Common myeloid progenitor, CD34-positive (primary cell): ENCODE measurements around the gene HDAC5.
"Not testable (repeated sequence)": the region's sequence is repeated elsewhere in the genome, so short reads cannot be mapped to it uniquely, and the experiment has no call there.

Source experiments
- CTCF ChIA-PET: fragments of 350-600 bp; sonication (Branson Sonifier 250); formaldehyde crosslinking; loops from one replicate; lab custom pipeline; 2021; ENCODE audit warnings: antibody characterized with exemption; lab: Charles Lee
- POLR2A ChIA-PET: fragments of 350-600 bp; sonication (Branson Sonifier 250); formaldehyde crosslinking; loops from one replicate; lab custom pipeline; 2021; ENCODE audit warnings: antibody characterized with exemption; lab: Charles Lee
- DNase-seq, 3 donors: peaks; one replicate each; pipeline versions ENCODE4 v3.0.0 to v3.0.0-alpha.2; 2013
- H3K27ac ChIP-seq, 2 experiments: 1 replicate in 1 of 2; 2 replicates in 1 of 2; pipeline ENCODE4 v1.7.0; 2013; ENCODE audit warnings: inconsistent platforms in 2 of 2, low read length in 2 of 2, mild to moderate bottlenecking in 2 of 2, low read depth in 1 of 2, moderate library complexity in 1 of 2; ENCODE audit not compliant: severe bottlenecking in 2 of 2, insufficient read depth in 1 of 2, poor library complexity in 1 of 2
- H3K27me3 ChIP-seq, 5 experiments: replicated peaks in 2 of 5; 1 replicate in 3 of 5; 2 replicates in 2 of 5; pipeline versions ENCODE4 v1.6.1 to v1.7.0; 2013; ENCODE audit warnings: low read length in 4 of 5, mild to moderate bottlenecking in 2 of 5, moderate library complexity in 2 of 5, inconsistent platforms in 1 of 5; ENCODE audit not compliant: insufficient read depth in 5 of 5, control insufficient read depth in 4 of 5
- H3K36me3 ChIP-seq, 4 experiments: 1 replicate in 2 of 4; 2 replicates in 2 of 4; pipeline versions ENCODE4 v1.6.1 to v1.7.0; 2013; ENCODE audit warnings: low read length in 3 of 4, control low read depth in 1 of 4, mild to moderate bottlenecking in 1 of 4; ENCODE audit not compliant: control insufficient read depth in 4 of 4, insufficient read depth in 4 of 4
- H3K4me1 ChIP-seq, 4 experiments: 1 replicate in 3 of 4; 2 replicates in 1 of 4; pipeline versions ENCODE4 v1.6.1 to v1.7.1; 2013; ENCODE audit warnings: low read length in 3 of 4, mild to moderate bottlenecking in 3 of 4, control low read depth in 1 of 4, inconsistent platforms in 1 of 4, moderate library complexity in 1 of 4; ENCODE audit not compliant: control insufficient read depth in 4 of 4, insufficient read depth in 4 of 4; ENCODE audit errors: control extremely low read depth in 1 of 4
- H3K4me3 ChIP-seq, 7 experiments: 1 replicate in 4 of 7; 2 replicates in 3 of 7; pipeline versions ENCODE4 v1.5.1 to v1.7.0; 2013; ENCODE audit warnings: mild to moderate bottlenecking in 7 of 7, low read length in 6 of 7, moderate library complexity in 6 of 7, inconsistent platforms in 2 of 7, low read depth in 2 of 7, control low read depth in 1 of 7; ENCODE audit not compliant: insufficient read depth in 4 of 7, control insufficient read depth in 1 of 7; ENCODE audit errors: extremely low read depth in 1 of 7
- H3K9me3 ChIP-seq, 5 experiments: 1 replicate in 4 of 5; 2 replicates in 1 of 5; pipeline versions ENCODE4 v1.6.1 to v1.7.1; 2013; ENCODE audit warnings: low read length in 4 of 5, mild to moderate bottlenecking in 2 of 5, inconsistent platforms in 1 of 5, low read depth in 1 of 5, moderate library complexity in 1 of 5; ENCODE audit not compliant: control insufficient read depth in 4 of 5, insufficient read depth in 2 of 5; ENCODE audit errors: control extremely low read depth in 1 of 5
- WGBS: methylation state at CpG from one replicate; pipeline ENCODE4 v1.1.5; 2013; ENCODE audit not compliant: insufficient coverage; 5-methylcytosine and 5-hydroxymethylcytosine counted together

HDAC5 gene

GRCh38 chr17:44108440-44109311 lies 14.8 kb downstream of the HDAC5 start:
- POLR2A ChIA-PET: no interaction called here
- WGBS: 96% methylated on average over 9 of the region's 16 CpGs
- Histone ChIP-seq H3K27me3 (no peaks in the 10 kb centered on the region), H3K36me3 (peaks cover 0 to 18% (median 6%) of the 10 kb centered on the region in 4 experiments), H3K9me3 (no peaks in the 10 kb centered on the region), H3K4me3 (no peak overlapping the region), H3K27ac (no peak overlapping the region), H3K4me1 (peaks cover 4 to 74% (median 52%) of the 10 kb centered on the region in 4 experiments)
- CTCF ChIA-PET: interaction anchor here (0.9 to 10.3 kb wide), 6 partner anchors 7 to 60 kb away, joined by 3 to 85 read pairs (median 4); no protein-coding TSS in a partner anchor
- no peak for DNase-seq

GRCh38 chr17:44106801-44107200 lies 16.6 kb downstream of the HDAC5 start:
- no peaks in the 10 kb centered on the region for H3K27me3 ChIP-seq
- DNase-seq: no peak
- WGBS: 100% methylated on average over 3 of the region's 4 CpGs
- H3K9me3 ChIP-seq: no peaks in the 10 kb centered on the region
- H3K36me3 ChIP-seq: peaks cover 0 to 23% (median 8%) of the 10 kb centered on the region in 4 experiments
- H3K4me1 ChIP-seq: peaks cover 2 to 55% (median 35%) of the 10 kb centered on the region in 4 experiments
- H3K27ac ChIP-seq: no peak overlapping the region
- CTCF ChIA-PET: interaction anchor here (1.0 to 10.3 kb wide), 5 partner anchors 8 to 25 kb away, joined by 3 to 85 read pairs (median 4); no protein-coding TSS in a partner anchor
- no peak overlapping the region for H3K4me3 ChIP-seq
- POLR2A ChIA-PET: no interaction called here

GRCh38 chr17:44105941-44106340 lies 17.5 kb downstream of the HDAC5 start:
- no peak for DNase-seq
- Histone ChIP-seq H3K27me3 (no peaks in the 10 kb centered on the region), H3K4me1 (peaks cover 0 to 47% (median 27%) of the 10 kb centered on the region in 4 experiments), H3K36me3 (peaks cover 0 to 23% (median 10%) of the 10 kb centered on the region in 4 experiments), H3K27ac (no peak overlapping the region), H3K9me3 (no peaks in the 10 kb centered on the region), H3K4me3 (no peak overlapping the region)
- ChIA-PET POLR2A (no interaction called here), CTCF (interaction anchor here (0.6 to 10.3 kb wide), 4 partner anchors 9 to 63 kb away, joined by 3 to 85 read pairs (median 4); no protein-coding TSS in a partner anchor)
- WGBS: 37% methylated on average over 3 of the region's 3 CpGs

GRCh38 chr17:44105483-44105882 lies 18.0 kb downstream of the HDAC5 start:
- POLR2A ChIA-PET: no interaction called here
- Histone ChIP-seq H3K4me1 (peaks cover 0 to 42% (median 22%) of the 10 kb centered on the region in 4 experiments), H3K9me3 (no peaks in the 10 kb centered on the region), H3K4me3 (no peak overlapping the region), H3K27me3 (no peaks in the 10 kb centered on the region), H3K36me3 (peaks cover 0 to 20% (median 10%) of the 10 kb centered on the region in 4 experiments), H3K27ac (no peak overlapping the region)
- no peak for DNase-seq
- 94% methylated on average over 2 of the region's 3 CpGs for WGBS
- CTCF ChIA-PET: interaction anchor here (1.1 to 10.3 kb wide), 3 partner anchors 10 to 64 kb away, joined by 3 to 85 read pairs (median 4); partner anchors contain the start of gene HDAC5

- 98% methylated on average over 15 of the region's 16 CpGs for WGBS
- Histone ChIP-seq H3K4me1 (peaks cover 0 to 30% (median 9%) of the 10 kb centered on the region in 4 experiments), H3K9me3 (no peaks in the 10 kb centered on the region), H3K27ac (no peak overlapping the region), H3K36me3 (peaks cover 0 to 14% (median 7%) of the 10 kb centered on the region in 4 experiments), H3K4me3 (no peak overlapping the region), H3K27me3 (no peaks in the 10 kb centered on the region)
- CTCF ChIA-PET: interaction anchor here (3.4 to 10.3 kb wide), 3 partner anchors 12 to 19 kb away, joined by 13 to 85 read pairs (median 16); no protein-coding TSS in a partner anchor
- no peak for DNase-seq
- POLR2A ChIA-PET: no interaction called here
Measured at GRCh38 chr17:44102849-44103622, 20.4 kb downstream of the HDAC5 start.

GRCh38 chr17:44101858-44102257 lies 21.6 kb downstream of the HDAC5 start:
- H3K9me3 ChIP-seq, H3K4me3 ChIP-seq, POLR2A ChIA-PET, DNase-seq, H3K27me3 ChIP-seq, H3K27ac ChIP-seq: not testable (repeated sequence)
- CTCF ChIA-PET: interaction anchor here (3.4 to 10.3 kb wide), 3 partner anchors 13 to 20 kb away, joined by 13 to 85 read pairs (median 16); no protein-coding TSS in a partner anchor
- WGBS: 94% methylated on average over 3 of the region's 6 CpGs
- peaks cover 0 to 14% (median 4%) of the 10 kb centered on the region in 4 experiments for H3K36me3 ChIP-seq
- H3K4me1 ChIP-seq: peaks cover 0 to 39% (median 21%) of the 10 kb centered on the region in 4 experiments
